Measurements from ENCODE around the gene PLEKHB2.

DNA sequence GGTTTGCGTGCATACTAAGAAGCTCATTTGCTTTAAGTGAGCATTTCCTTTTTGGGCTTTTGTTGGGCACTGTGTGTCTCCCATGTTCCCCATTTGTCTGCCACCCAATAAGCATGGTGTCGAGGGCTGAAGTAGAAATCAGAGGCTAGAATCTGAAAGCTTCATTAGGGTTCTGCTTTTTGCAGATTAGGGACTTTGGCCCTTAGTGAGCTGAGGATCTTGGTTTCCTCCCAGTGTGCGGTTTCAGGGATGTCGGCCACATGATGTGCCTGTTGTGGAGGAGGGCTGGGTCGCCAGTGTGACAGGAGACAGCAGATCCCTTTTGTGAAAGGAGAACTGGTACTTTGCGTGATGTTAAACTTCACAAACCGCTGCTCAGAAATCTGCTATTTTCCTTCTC lies 41.1 kb downstream of the PLEKHB2 start:
- TF ChIP-seq, protein P1, sequence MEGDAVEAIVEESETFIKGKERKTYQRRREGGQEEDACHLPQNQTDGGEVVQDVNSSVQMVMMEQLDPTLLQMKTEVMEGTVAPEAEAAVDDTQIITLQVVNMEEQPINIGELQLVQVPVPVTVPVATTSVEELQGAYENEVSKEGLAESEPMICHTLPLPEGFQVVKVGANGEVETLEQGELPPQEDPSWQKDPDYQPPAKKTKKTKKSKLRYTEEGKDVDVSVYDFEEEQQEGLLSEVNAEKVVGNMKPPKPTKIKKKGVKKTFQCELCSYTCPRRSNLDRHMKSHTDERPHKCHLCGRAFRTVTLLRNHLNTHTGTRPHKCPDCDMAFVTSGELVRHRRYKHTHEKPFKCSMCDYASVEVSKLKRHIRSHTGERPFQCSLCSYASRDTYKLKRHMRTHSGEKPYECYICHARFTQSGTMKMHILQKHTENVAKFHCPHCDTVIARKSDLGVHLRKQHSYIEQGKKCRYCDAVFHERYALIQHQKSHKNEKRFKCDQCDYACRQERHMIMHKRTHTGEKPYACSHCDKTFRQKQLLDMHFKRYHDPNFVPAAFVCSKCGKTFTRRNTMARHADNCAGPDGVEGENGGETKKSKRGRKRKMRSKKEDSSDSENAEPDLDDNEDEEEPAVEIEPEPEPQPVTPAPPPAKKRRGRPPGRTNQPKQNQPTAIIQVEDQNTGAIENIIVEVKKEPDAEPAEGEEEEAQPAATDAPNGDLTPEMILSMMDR (IDR thresholded peaks at IDR 0.05) = no peak
- no peak for TF ChIP-seq CEBPB (IDR thresholded peaks at IDR 0.05)
- TF ChIP-seq JUN (IDR thresholded peaks at IDR 0.05) = no peak
- TF ChIP-seq MAFK (IDR thresholded peaks at IDR 0.05; ENCODE audit: partially characterized antibody) = no peak
- TF ChIP-seq CHD2 (IDR thresholded peaks at IDR 0.05; ENCODE audit: low read length, partially characterized antibody) = no peak
- no peak for TF ChIP-seq RNF2 (IDR thresholded peaks at IDR 0.05; ENCODE audit: borderline replicate concordance, low read depth)
- no peak for TF ChIP-seq SMC3 (IDR thresholded peaks at IDR 0.05)
- TF ChIP-seq MAX (IDR thresholded peaks at IDR 0.05) = no peak
- no peak for TF ChIP-seq EP300 (IDR thresholded peaks at IDR 0.05)
- no peak for TF ChIP-seq CBX8 (IDR thresholded peaks at IDR 0.05)
- TF ChIP-seq KDM1A (IDR thresholded peaks at IDR 0.05; ENCODE audit: low read depth) = no peak
- TF ChIP-seq ESRRA (IDR thresholded peaks at IDR 0.05; ENCODE audit: borderline replicate concordance, low read length) = no peak
- TF ChIP-seq RAD21 (conservative IDR thresholded peaks at IDR 0.05 in 1 of 2, IDR thresholded peaks at IDR 0.05 in 1 of 2) = no peak

All from A549 (cell line).